GM23338 (cell line): ENCODE results near the gene PRELID2. TPM values are rescaled to one million over a fixed set of nuclear protein-coding genes. Genes with fewer than 3 reads are reported as not detected.

Source experiments
- ATAC-seq: fragments of 200-7000 bp; cut with Tn5 transposase; 3 replicates; pipeline ENCODE4 v1.9.1; 2020
- DNase-seq: peaks from one replicate; pipeline ENCODE4 v3.0.0-alpha.2; 2015; ENCODE audit warnings: low spot score
- H2AFZ ChIP-seq: fragments of 200-600 bp; sonication (generic); 2 replicates; pipeline ENCODE4 v1.8.0; 2016; ENCODE audit warnings: antibody characterized with exemption, mild to moderate bottlenecking, moderate library complexity
- H3F3A ChIP-seq: fragments of 200-600 bp; sonication (generic); replicated peaks from 2 replicates; pipeline ENCODE4 v1.8.0; 2017; ENCODE audit warnings: antibody characterized with exemption, mixed run types, low read depth
- H3K27ac ChIP-seq: fragments of 200-600 bp; sonication (generic); 2 replicates; pipeline ENCODE4 v1.6.1; 2016; ENCODE audit warnings: low read depth
- H3K27me3 ChIP-seq: fragments of 200-600 bp; sonication (generic); 2 replicates; pipeline ENCODE4 v1.8.0; 2016; ENCODE audit warnings: mild to moderate bottlenecking, mixed run types, moderate library complexity; ENCODE audit not compliant: insufficient read depth
- H3K36me3 ChIP-seq: fragments of 200-600 bp; sonication (generic); 2 replicates; pipeline ENCODE4 v1.8.0; 2016; ENCODE audit warnings: mild to moderate bottlenecking; ENCODE audit not compliant: insufficient read depth
- H3K4me1 ChIP-seq: fragments of 200-600 bp; sonication (generic); 2 replicates; pipeline ENCODE4 v1.8.0; 2016; ENCODE audit warnings: mild to moderate bottlenecking, moderate library complexity; ENCODE audit not compliant: insufficient read depth
- H3K4me2 ChIP-seq: fragments of 200-600 bp; sonication (generic); 2 replicates; pipeline ENCODE4 v1.7.1; 2017; ENCODE audit warnings: mixed run types
- H3K4me3 ChIP-seq: fragments of 200-600 bp; sonication (generic); 2 replicates; pipeline ENCODE4 v1.6.1; 2016; ENCODE audit warnings: mixed run types
- H3K79me2 ChIP-seq: fragments of 200-600 bp; sonication (generic); replicated peaks from 2 replicates; pipeline ENCODE4 v1.8.0; 2017; ENCODE audit warnings: mild to moderate bottlenecking; ENCODE audit not compliant: insufficient read depth
- H3K9me2 ChIP-seq: fragments of 200-600 bp; sonication (generic); 2 replicates; pipeline ENCODE4 v1.8.0; 2017; ENCODE audit not compliant: insufficient read depth
- H4K20me1 ChIP-seq: fragments of 200-600 bp; sonication (generic); replicated peaks from 2 replicates; pipeline ENCODE4 v1.8.0; 2017; ENCODE audit warnings: mild to moderate bottlenecking; ENCODE audit not compliant: insufficient read depth
- H3K27ac Mint-ChIP-seq: 2 replicates; pipeline ENCODE4 v1.8.0; 2020; ENCODE audit warnings: inconsistent platforms, mild to moderate bottlenecking, moderate library complexity, mixed read lengths
- H3K27me3 Mint-ChIP-seq: 3 replicates; pipeline ENCODE4 v1.8.0; 2022; ENCODE audit warnings: low read depth, mild to moderate bottlenecking, moderate library complexity, mixed read lengths, inconsistent platforms; ENCODE audit not compliant: insufficient read depth, poor library complexity
- H3K36me3 Mint-ChIP-seq: 3 replicates; pipeline ENCODE4 v1.8.0; 2021; ENCODE audit warnings: low read depth, mild to moderate bottlenecking, inconsistent platforms, moderate library complexity, mixed read lengths
- H3K4me1 Mint-ChIP-seq: 3 replicates; pipeline ENCODE4 v1.8.0; 2020; ENCODE audit warnings: mild to moderate bottlenecking, inconsistent platforms, mixed read lengths
- H3K4me3 Mint-ChIP-seq: 3 replicates; pipeline ENCODE4 v1.8.0; 2021; ENCODE audit warnings: moderate library complexity, mild to moderate bottlenecking, inconsistent platforms, mixed read lengths
- H3K9me3 Mint-ChIP-seq: 3 replicates; pipeline ENCODE4 v1.8.0; 2020; ENCODE audit warnings: moderate library complexity, mild to moderate bottlenecking, inconsistent platforms, mixed read lengths
- CTCF ChIP-seq, 2 experiments: fragments of 200-600 bp in 1 of 2; sonication (generic) in 1 of 2; conservative IDR thresholded peaks; 2 replicates each; pipeline versions ENCODE4 v1.5.1 to v1.6.1; 2016 to 2017; ENCODE audit warnings: antibody characterized with exemption in 2 of 2, low read depth in 2 of 2, mild to moderate bottlenecking in 2 of 2, moderate library complexity in 1 of 2
- STAT1 ChIP-seq: IDR thresholded peaks from one replicate; pipeline ENCODE4 v1.6.1; 2016; ENCODE audit warnings: antibody characterized with exemption; ENCODE audit not compliant: unreplicated experiment
- ZNF462 ChIP-seq: fragments of 250-450 bp; sonication (Bioruptor Pico); IDR thresholded peaks from 2 replicates; pipeline ENCODE4 v1.5.0; 2020; ENCODE audit warnings: mild to moderate bottlenecking, moderate library complexity
- polyA plus RNA-seq: library from polyadenylated mRNA; unstranded; fragments of >200 nt; fragmentation: Nextera tagmentation; extraction: Ambion mirVana; gene quantifications from 2 replicates; pipeline ENCODE4 v1.2.1, GENCODE V29; 2016
- total RNA-seq: library from RNA; depleted of rRNA; stranded (reverse); fragments of >200 nt; shearing (Covaris generic); gene quantifications from 2 replicates; pipeline ENCODE4 v1.2.3, GENCODE V29; 2014
- TF ChIP-seq, protein P1 (sequence below): IDR thresholded peaks from 2 replicates; pipeline ENCODE4 v1.6.1; 2016; ENCODE audit warnings: antibody characterized with exemption
- TF ChIP-seq, protein P2 (sequence below): IDR thresholded peaks from one replicate; pipeline ENCODE4 v1.6.1; 2018; ENCODE audit warnings: antibody characterized with exemption; ENCODE audit not compliant: unreplicated experiment

PRELID2 gene
- total and polyA plus RNA-seq, 2 experiments from 2014 or later: 9.3 to 9.8 TPM

DNA sequence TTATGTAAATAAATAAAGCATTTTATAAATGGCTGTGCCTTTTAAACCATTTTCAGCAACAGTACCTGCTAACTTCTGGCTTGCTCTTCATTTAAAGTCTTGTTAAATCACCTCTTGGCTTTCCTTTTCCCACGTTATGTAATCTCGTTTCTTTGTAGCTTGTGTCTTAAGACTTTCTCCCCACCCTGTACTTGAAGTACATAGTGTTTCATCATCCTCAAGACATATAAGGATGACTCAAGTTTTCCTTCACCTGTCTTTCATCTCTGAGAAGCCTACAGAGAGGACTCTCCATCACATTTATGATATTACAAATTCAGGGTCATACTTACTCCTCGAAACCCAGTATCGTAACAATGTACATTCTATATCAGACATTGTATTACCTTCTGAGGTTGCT lies 33.9 kb downstream of the PRELID2 start:
- no peak overlapping the region for H3K4me3 ChIP-seq
- no peak overlapping the region for H3K4me2 ChIP-seq
- H4K20me1 ChIP-seq: no peaks in the 10 kb centered on the region
- H2AFZ ChIP-seq: no peak overlapping the region
- TF ChIP-seq, protein P1, sequence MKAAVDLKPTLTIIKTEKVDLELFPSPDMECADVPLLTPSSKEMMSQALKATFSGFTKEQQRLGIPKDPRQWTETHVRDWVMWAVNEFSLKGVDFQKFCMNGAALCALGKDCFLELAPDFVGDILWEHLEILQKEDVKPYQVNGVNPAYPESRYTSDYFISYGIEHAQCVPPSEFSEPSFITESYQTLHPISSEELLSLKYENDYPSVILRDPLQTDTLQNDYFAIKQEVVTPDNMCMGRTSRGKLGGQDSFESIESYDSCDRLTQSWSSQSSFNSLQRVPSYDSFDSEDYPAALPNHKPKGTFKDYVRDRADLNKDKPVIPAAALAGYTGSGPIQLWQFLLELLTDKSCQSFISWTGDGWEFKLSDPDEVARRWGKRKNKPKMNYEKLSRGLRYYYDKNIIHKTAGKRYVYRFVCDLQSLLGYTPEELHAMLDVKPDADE: no peak
- Mint-ChIP-seq H3K27ac (no peak overlapping the region), H3K4me1 (peaks cover 17% of the 10 kb centered on the region; the same call in 2 of the 3 replicates), H3K27me3 (no peaks in the 10 kb centered on the region), H3K36me3 (no peaks in the 10 kb centered on the region), H3K9me3 (no peaks in the 10 kb centered on the region), H3K4me3 (no peak overlapping the region)
- no peak for DNase-seq
- no peaks in the 10 kb centered on the region for H3F3A ChIP-seq
- peaks cover 3% of the 10 kb centered on the region for H3K4me1 ChIP-seq
- H3K9me2 ChIP-seq: no peaks in the 10 kb centered on the region
- H3K27ac ChIP-seq: no peak overlapping the region
- no peaks in the 10 kb centered on the region for H3K27me3 ChIP-seq
- ATAC-seq: no peak
- no peaks in the 10 kb centered on the region for H3K79me2 ChIP-seq
- no peaks in the 10 kb centered on the region for H3K36me3 ChIP-seq

- peaks cover 3% of the 10 kb centered on the region for H3K4me1 ChIP-seq
- Mint-ChIP-seq H3K4me3 (no peak overlapping the region), H3K9me3 (no peaks in the 10 kb centered on the region), H3K36me3 (no peaks in the 10 kb centered on the region), H3K27ac (no peak overlapping the region), H3K27me3 (no peaks in the 10 kb centered on the region), H3K4me1 (peaks cover 14% of the 10 kb centered on the region; the same call in 2 of the 3 replicates)
- no peaks in the 10 kb centered on the region for H3K36me3 ChIP-seq
- H3K4me2 ChIP-seq: no peak overlapping the region
- no peaks in the 10 kb centered on the region for H3K9me2 ChIP-seq
- H3F3A ChIP-seq: no peaks in the 10 kb centered on the region
- DNase-seq: no peak
- TF ChIP-seq, protein P1: no peak
- no peak for TF ChIP-seq ZNF462
- TF ChIP-seq, protein P2, sequence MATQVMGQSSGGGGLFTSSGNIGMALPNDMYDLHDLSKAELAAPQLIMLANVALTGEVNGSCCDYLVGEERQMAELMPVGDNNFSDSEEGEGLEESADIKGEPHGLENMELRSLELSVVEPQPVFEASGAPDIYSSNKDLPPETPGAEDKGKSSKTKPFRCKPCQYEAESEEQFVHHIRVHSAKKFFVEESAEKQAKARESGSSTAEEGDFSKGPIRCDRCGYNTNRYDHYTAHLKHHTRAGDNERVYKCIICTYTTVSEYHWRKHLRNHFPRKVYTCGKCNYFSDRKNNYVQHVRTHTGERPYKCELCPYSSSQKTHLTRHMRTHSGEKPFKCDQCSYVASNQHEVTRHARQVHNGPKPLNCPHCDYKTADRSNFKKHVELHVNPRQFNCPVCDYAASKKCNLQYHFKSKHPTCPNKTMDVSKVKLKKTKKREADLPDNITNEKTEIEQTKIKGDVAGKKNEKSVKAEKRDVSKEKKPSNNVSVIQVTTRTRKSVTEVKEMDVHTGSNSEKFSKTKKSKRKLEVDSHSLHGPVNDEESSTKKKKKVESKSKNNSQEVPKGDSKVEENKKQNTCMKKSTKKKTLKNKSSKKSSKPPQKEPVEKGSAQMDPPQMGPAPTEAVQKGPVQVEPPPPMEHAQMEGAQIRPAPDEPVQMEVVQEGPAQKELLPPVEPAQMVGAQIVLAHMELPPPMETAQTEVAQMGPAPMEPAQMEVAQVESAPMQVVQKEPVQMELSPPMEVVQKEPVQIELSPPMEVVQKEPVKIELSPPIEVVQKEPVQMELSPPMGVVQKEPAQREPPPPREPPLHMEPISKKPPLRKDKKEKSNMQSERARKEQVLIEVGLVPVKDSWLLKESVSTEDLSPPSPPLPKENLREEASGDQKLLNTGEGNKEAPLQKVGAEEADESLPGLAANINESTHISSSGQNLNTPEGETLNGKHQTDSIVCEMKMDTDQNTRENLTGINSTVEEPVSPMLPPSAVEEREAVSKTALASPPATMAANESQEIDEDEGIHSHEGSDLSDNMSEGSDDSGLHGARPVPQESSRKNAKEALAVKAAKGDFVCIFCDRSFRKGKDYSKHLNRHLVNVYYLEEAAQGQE: no peak
- no peak for TF ChIP-seq STAT1
- no peak for TF ChIP-seq CTCF (conservative IDR thresholded peaks at IDR 0.05; ENCODE audit: low read depth in 2 of 2)
- H3K27me3 ChIP-seq: no peaks in the 10 kb centered on the region
- H4K20me1 ChIP-seq: no peaks in the 10 kb centered on the region
- no peak overlapping the region for H2AFZ ChIP-seq
- no peak overlapping the region for H3K27ac ChIP-seq
- H3K4me3 ChIP-seq: no peak overlapping the region
- H3K79me2 ChIP-seq: no peaks in the 10 kb centered on the region
- ATAC-seq: no peak
Measured at GRCh38 chr5:145800181-145800580, 35.0 kb downstream of the PRELID2 start.
